KMS-11 (cell line): ENCODE results near the gene PLOD2.

ENCODE experiments used
- H2AFZ ChIP-seq: fragments of 200-600 bp; sonication (generic); 2 replicates; pipeline ENCODE4 v1.6.1; 2016; ENCODE audit warnings: antibody characterized with exemption, mixed run types, low read depth
- H3K27ac ChIP-seq: fragments of 200-600 bp; sonication (generic); 2 replicates; pipeline ENCODE4 v1.6.1; 2016; ENCODE audit warnings: mild to moderate bottlenecking, mixed run types
- H3K27me3 ChIP-seq: fragments of 200-600 bp; sonication (generic); 2 replicates; pipeline ENCODE4 v1.6.1; 2017; ENCODE audit warnings: mild to moderate bottlenecking, low read depth, mixed run types, moderate library complexity; ENCODE audit not compliant: insufficient read depth
- H3K36me3 ChIP-seq: fragments of 200-600 bp; sonication (generic); 2 replicates; pipeline ENCODE4 v1.6.1; 2017; ENCODE audit warnings: mild to moderate bottlenecking, mixed run types; ENCODE audit not compliant: insufficient read depth
- H3K4me1 ChIP-seq: fragments of 200-600 bp; sonication (generic); 2 replicates; pipeline ENCODE4 v1.6.1; 2016; ENCODE audit warnings: mild to moderate bottlenecking, low read depth, mixed run types; ENCODE audit not compliant: poor library complexity, severe bottlenecking
- H3K4me2 ChIP-seq: fragments of 200-600 bp; sonication (generic); 2 replicates; pipeline ENCODE4 v1.7.0; 2016; ENCODE audit warnings: mild to moderate bottlenecking, mixed run types
- H3K4me3 ChIP-seq: fragments of 200-600 bp; sonication (generic); IDR thresholded peaks from 2 replicates; pipeline ENCODE4 v1.6.1; 2017; ENCODE audit warnings: low read depth, low read length, mixed read lengths; ENCODE audit not compliant: insufficient read depth
- H3K79me2 ChIP-seq: fragments of 200-600 bp; sonication (generic); 2 replicates; pipeline ENCODE4 v1.6.1; 2016; ENCODE audit warnings: low read depth, mixed run types; ENCODE audit not compliant: insufficient read depth
- H3K9ac ChIP-seq: fragments of 200-600 bp; sonication (generic); 2 replicates; pipeline ENCODE4 v1.6.1; 2016; ENCODE audit warnings: mild to moderate bottlenecking, mixed run types
- H4K20me1 ChIP-seq: fragments of 200-600 bp; sonication (generic); 2 replicates; pipeline ENCODE4 v1.6.1; 2016; ENCODE audit warnings: mild to moderate bottlenecking, mixed run types; ENCODE audit not compliant: insufficient read depth
- TF ChIP-seq, protein P1 (sequence below): fragments of 200-600 bp; sonication (generic); conservative IDR thresholded peaks from 2 replicates; pipeline ENCODE4 v1.6.1; 2017; ENCODE audit warnings: low read depth, mild to moderate bottlenecking, antibody characterized with exemption, low read length, moderate library complexity, mixed read lengths

The PLOD2 gene

DNA sequence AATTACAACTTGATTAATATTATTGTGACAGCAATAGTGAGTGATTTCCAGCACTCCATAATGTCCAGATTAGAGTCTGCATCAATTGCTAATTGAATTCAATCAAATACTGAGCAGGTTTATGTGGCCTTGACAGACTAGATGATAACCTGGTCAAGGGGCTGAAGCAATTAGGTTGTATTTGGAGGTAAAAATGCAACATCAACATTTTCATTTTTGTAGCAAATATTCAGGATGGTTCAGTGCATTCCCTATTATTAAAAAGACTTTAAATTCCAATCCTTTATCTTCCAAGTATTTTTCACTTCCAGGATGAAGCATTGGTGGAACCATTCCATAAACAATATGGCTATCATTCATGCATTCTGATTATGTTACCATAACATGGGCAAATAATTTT, 120.4 kb downstream of the PLOD2 start:
- TF ChIP-seq, protein P1, sequence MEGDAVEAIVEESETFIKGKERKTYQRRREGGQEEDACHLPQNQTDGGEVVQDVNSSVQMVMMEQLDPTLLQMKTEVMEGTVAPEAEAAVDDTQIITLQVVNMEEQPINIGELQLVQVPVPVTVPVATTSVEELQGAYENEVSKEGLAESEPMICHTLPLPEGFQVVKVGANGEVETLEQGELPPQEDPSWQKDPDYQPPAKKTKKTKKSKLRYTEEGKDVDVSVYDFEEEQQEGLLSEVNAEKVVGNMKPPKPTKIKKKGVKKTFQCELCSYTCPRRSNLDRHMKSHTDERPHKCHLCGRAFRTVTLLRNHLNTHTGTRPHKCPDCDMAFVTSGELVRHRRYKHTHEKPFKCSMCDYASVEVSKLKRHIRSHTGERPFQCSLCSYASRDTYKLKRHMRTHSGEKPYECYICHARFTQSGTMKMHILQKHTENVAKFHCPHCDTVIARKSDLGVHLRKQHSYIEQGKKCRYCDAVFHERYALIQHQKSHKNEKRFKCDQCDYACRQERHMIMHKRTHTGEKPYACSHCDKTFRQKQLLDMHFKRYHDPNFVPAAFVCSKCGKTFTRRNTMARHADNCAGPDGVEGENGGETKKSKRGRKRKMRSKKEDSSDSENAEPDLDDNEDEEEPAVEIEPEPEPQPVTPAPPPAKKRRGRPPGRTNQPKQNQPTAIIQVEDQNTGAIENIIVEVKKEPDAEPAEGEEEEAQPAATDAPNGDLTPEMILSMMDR = no peak
- no peaks in the 10 kb centered on the region for H3K27me3 ChIP-seq
- H3K9ac ChIP-seq = no peak overlapping the region
- no peak overlapping the region for H3K4me2 ChIP-seq
- H3K36me3 ChIP-seq = no peaks in the 10 kb centered on the region
- no peaks in the 10 kb centered on the region for H3K79me2 ChIP-seq
- H3K4me1 ChIP-seq = no peaks in the 10 kb centered on the region
- H4K20me1 ChIP-seq = no peaks in the 10 kb centered on the region
- H2AFZ ChIP-seq = no peak overlapping the region
- H3K4me3 ChIP-seq = no peak overlapping the region
- H3K27ac ChIP-seq = no peak overlapping the region

DNA sequence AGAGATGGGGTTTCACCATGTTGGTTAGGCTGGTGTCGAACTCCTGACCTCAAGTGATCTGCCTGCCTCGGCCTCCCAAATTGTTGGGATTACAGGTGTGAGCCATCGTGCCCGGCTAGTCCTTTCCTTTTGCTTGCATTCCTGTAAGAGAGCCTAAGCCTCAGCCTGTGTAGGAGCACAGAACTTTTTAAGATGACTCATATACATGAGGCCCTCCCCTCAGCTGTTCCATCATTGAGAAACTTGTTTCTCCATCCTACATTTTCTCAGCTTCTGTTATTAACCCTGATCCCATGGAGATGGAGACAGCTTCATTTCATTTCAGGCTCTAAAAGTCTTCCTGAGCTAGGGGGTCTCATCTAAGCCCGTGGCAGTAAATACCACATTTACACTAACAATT, 123.3 kb downstream of the PLOD2 start:
- H3K9ac ChIP-seq = no peak overlapping the region
- peaks cover 4% of the 10 kb centered on the region for H3K4me1 ChIP-seq
- no peaks in the 10 kb centered on the region for H4K20me1 ChIP-seq
- TF ChIP-seq, protein P1 = no peak
- no peak overlapping the region for H2AFZ ChIP-seq
- H3K4me2 ChIP-seq = no peak overlapping the region
- H3K36me3 ChIP-seq = no peaks in the 10 kb centered on the region
- no peak overlapping the region for H3K4me3 ChIP-seq
- no peaks in the 10 kb centered on the region for H3K27me3 ChIP-seq
- no peak overlapping the region for H3K27ac ChIP-seq
- H3K79me2 ChIP-seq = no peaks in the 10 kb centered on the region

DNA sequence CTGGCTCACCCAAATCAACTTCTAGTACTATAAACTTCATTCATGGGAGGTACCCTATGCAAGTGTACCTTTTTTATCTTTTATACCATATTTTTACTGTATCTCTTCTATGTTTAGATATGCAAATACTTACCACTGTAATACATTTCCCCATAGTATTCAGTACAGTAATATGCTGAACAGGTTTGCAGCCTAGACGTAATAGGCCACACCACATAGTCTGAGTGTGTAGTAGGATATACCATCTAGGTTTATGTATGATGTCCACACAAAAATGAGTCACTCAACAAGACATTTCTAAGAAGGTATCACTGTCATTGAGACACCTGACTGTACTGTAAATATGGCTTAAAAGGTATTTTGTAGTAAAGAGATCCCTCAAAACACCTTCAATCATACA, 124.7 kb downstream of the PLOD2 start:
- Histone ChIP-seq H3K4me3 (no peak overlapping the region), H3K4me2 (no peak overlapping the region), H3K9ac (no peak overlapping the region), H3K79me2 (no peaks in the 10 kb centered on the region), H3K27ac (no peak overlapping the region), H3K36me3 (no peaks in the 10 kb centered on the region), H3K4me1 (peaks cover 4% of the 10 kb centered on the region), H2AFZ (no peak overlapping the region), H3K27me3 (no peaks in the 10 kb centered on the region), H4K20me1 (no peaks in the 10 kb centered on the region)
- TF ChIP-seq, protein P1 = no peak

DNA sequence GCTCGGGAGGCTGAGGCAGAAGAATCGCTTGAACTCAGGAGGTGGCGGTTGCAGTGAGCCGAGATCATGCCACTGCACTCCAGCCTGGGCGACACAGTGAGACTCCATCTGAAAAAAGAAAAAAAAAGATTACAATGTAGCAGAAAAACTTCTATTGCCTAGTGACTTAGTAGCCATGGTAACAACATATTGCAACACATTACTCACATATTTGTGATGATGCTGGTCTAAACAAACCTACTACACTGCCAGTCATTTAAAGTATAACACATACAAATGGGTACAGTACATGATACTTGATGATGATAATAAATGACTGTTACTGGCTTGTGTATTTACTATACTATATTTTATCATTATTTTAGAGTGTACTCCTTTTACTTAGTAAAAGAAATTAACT, 125.6 kb downstream of the PLOD2 start:
- Histone ChIP-seq H3K4me1 (peaks cover 4% of the 10 kb centered on the region), H3K9ac (no peak overlapping the region), H3K27ac (no peak overlapping the region), H4K20me1 (no peaks in the 10 kb centered on the region), H2AFZ (no peak overlapping the region), H3K4me3 (no peak overlapping the region), H3K36me3 (no peaks in the 10 kb centered on the region), H3K27me3 (no peaks in the 10 kb centered on the region), H3K79me2 (no peaks in the 10 kb centered on the region), H3K4me2 (no peak overlapping the region)
- TF ChIP-seq, protein P1 = no peak
